Measurements from ENCODE around the gene UBE2J1.
"Not testable (repeated sequence)": the region's sequence is repeated elsewhere in the genome, so short reads cannot be mapped to it uniquely, and the experiment has no call there.

UBE2J1 gene

GRCh38 chr6:89315249-89315885 lies 37.2 kb downstream of the UBE2J1 start, which contains the start of gene GABRR2:
Gene GABRR2, minus strand, starts transcription at chr6:89315299. Its CDS starts 134 bp downstream, at chr6:89315165.
- DNase-seq, result no peak

GRCh38 chr6:89314692-89315091 lies 37.8 kb downstream of the UBE2J1 start:
- no peak for DNase-seq

- DNase-seq, result no peak
These were observed 39.5 kb downstream of the UBE2J1 start for GRCh38 chr6:89313006-89313405.

GRCh38 chr6:89311853-89312531 lies 40.5 kb downstream of the UBE2J1 start:
- peak; percentile 49 for DNase-seq

GRCh38 chr6:89311530-89311852 lies 41.0 kb downstream of the UBE2J1 start:
- DNase-seq, result no peak

GRCh38 chr6:89310929-89311328 lies 41.6 kb downstream of the UBE2J1 start:
- DNase-seq, result no peak

GRCh38 chr6:89308525-89309395 lies 43.8 kb downstream of the UBE2J1 start:
- DNase-seq, result no peak

- not testable (repeated sequence) for DNase-seq
These were observed 48.0 kb downstream of the UBE2J1 start for GRCh38 chr6:89304517-89304916.

- no peak for DNase-seq
These were observed 49.6 kb downstream of the UBE2J1 start for GRCh38 chr6:89302936-89303335.

GRCh38 chr6:89302195-89302770 lies 50.2 kb downstream of the UBE2J1 start:
- DNase-seq, result no peak

- no peak for DNase-seq
These were observed 50.8 kb downstream of the UBE2J1 start for GRCh38 chr6:89301586-89302194.

GRCh38 chr6:89299466-89299850 lies 53.1 kb downstream of the UBE2J1 start:
- DNase-seq, result no peak

- no peak for DNase-seq
These were observed 53.6 kb downstream of the UBE2J1 start for GRCh38 chr6:89298680-89299465.

- DNase-seq, result no peak
These were observed 54.7 kb downstream of the UBE2J1 start for GRCh38 chr6:89297695-89298351.

- DNase-seq, result no peak
These were observed 56.5 kb downstream of the UBE2J1 start for GRCh38 chr6:89295981-89296380.

- not testable (repeated sequence) for DNase-seq
These were observed 57.4 kb downstream of the UBE2J1 start for GRCh38 chr6:89295116-89295515.

- DNase-seq, result no peak
These were observed 61.2 kb downstream of the UBE2J1 start for GRCh38 chr6:89291256-89291819.

- DNase-seq, result no peak
These were observed 61.9 kb downstream of the UBE2J1 start for GRCh38 chr6:89290401-89291155.

GRCh38 chr6:89289710-89290109 lies 62.8 kb downstream of the UBE2J1 start:
- DNase-seq, result no peak

- no peak for DNase-seq
These were observed 65.0 kb downstream of the UBE2J1 start for GRCh38 chr6:89287351-89288028.
